ENCODE data around the gene PRKG1.

- TF ChIP-seq SIN3A (IDR thresholded peaks at IDR 0.05; ENCODE audit: borderline replicate concordance, insufficient read depth, low read length) (no peak), REST (IDR thresholded peaks at IDR 0.05; ENCODE audit: insufficient read depth in 1 of 2, low read depth in 2 of 2, low read length in 2 of 2) (no peak)
Measured at GRCh38 chr10:51217505-51217904, 143.2 kb downstream of the PRKG1 start.
